WTC11 (cell line): ENCODE results near the gene DNM3.

Experiments
- ATF1 ChIP-seq: sonication (generic); formaldehyde crosslinking; IDR thresholded peaks from 2 replicates; pipeline ENCODE4 v1.8.1; 2023; ENCODE audit warnings: mild to moderate bottlenecking, moderate library complexity, missing genetic modification reagents
- ATF2 ChIP-seq: sonication (generic); formaldehyde crosslinking; IDR thresholded peaks from 2 replicates; pipeline ENCODE4 v1.8.1; 2022; ENCODE audit warnings: low read depth, missing genetic modification reagents, borderline replicate concordance
- CTCF ChIP-seq: fragments of 200-600 bp; IDR thresholded peaks from 2 replicates; pipeline ENCODE4 v1.8.0; 2022; ENCODE audit warnings: antibody characterized with exemption
- HMGXB4 ChIP-seq: sonication (generic); formaldehyde crosslinking; IDR thresholded peaks from 2 replicates; pipeline ENCODE4 v1.8.1; 2023; ENCODE audit warnings: mild to moderate bottlenecking, moderate library complexity, missing genetic modification reagents
- MAX ChIP-seq: sonication (generic); formaldehyde crosslinking; IDR thresholded peaks from 2 replicates; pipeline ENCODE4 v1.8.0; 2022; ENCODE audit warnings: mild to moderate bottlenecking, missing genetic modification reagents
- MYBL2 ChIP-seq: sonication (generic); formaldehyde crosslinking; IDR thresholded peaks from 2 replicates; pipeline ENCODE4 v1.8.1; 2023; ENCODE audit warnings: mild to moderate bottlenecking, moderate library complexity, missing genetic modification reagents
- NFATC4 ChIP-seq: fragments of 250-450 bp; sonication (Bioruptor Pico); IDR thresholded peaks from 2 replicates; pipeline ENCODE4 v1.9.0; 2021; ENCODE audit warnings: mild to moderate bottlenecking
- NFE2L1 ChIP-seq: sonication (generic); formaldehyde crosslinking; IDR thresholded peaks from 2 replicates; pipeline ENCODE4 v1.8.1; 2023; ENCODE audit warnings: missing genetic modification reagents
- NR2C2 ChIP-seq: sonication (generic); formaldehyde crosslinking; IDR thresholded peaks from 2 replicates; pipeline ENCODE4 v1.8.0; 2022; ENCODE audit warnings: mild to moderate bottlenecking, missing genetic modification reagents
- USF1 ChIP-seq: sonication (generic); formaldehyde crosslinking; IDR thresholded peaks from 2 replicates; pipeline ENCODE4 v1.8.0; 2022; ENCODE audit warnings: mild to moderate bottlenecking, missing genetic modification reagents
- USF2 ChIP-seq: sonication (generic); formaldehyde crosslinking; IDR thresholded peaks from 2 replicates; pipeline ENCODE4 v1.8.1; 2023; ENCODE audit warnings: mild to moderate bottlenecking, missing genetic modification reagents, moderate library complexity
- ZBTB21 ChIP-seq: sonication (generic); formaldehyde crosslinking; IDR thresholded peaks from 2 replicates; pipeline ENCODE4 v1.8.1; 2023; ENCODE audit warnings: mild to moderate bottlenecking, missing genetic modification reagents, borderline replicate concordance
- ZNF138 ChIP-seq: sonication (generic); formaldehyde crosslinking; conservative IDR thresholded peaks from 2 replicates; pipeline ENCODE4 v1.8.1; 2022; ENCODE audit warnings: mild to moderate bottlenecking, moderate library complexity, missing genetic modification reagents

- TF ChIP-seq CTCF = no peak
- no peak for TF ChIP-seq ZBTB21 (CRISPR knock-in tag)
- no peak for TF ChIP-seq MAX (CRISPR knock-in tag)
- TF ChIP-seq NR2C2 = no peak
- no peak for TF ChIP-seq ZNF138
- no peak for TF ChIP-seq NFATC4 (CRISPR knock-in tag)
- no peak for TF ChIP-seq HMGXB4 (CRISPR knock-in tag)
- TF ChIP-seq USF2 (CRISPR knock-in tag) = no peak
- no peak for TF ChIP-seq ATF1 (CRISPR knock-in tag)
- no peak for TF ChIP-seq ATF2 (CRISPR knock-in tag)
- no peak for TF ChIP-seq USF1 (CRISPR knock-in tag)
- no peak for TF ChIP-seq NFE2L1 (CRISPR knock-in tag)
- TF ChIP-seq MYBL2 (CRISPR knock-in tag) = no peak
These were observed 413.4 kb downstream of the DNM3 start for GRCh38 chr1:172254521-172255222.
